Trophoblast cell (in vitro differentiated cells and primary cell): ENCODE measurements around the gene TP53BP2.

ENCODE experiments used
- DNase-seq, 2 donors: peaks; one replicate each; pipeline ENCODE4 v3.0.0-alpha.2; 2016
- H2AFZ ChIP-seq: 2 replicates; pipeline ENCODE4 v1.6.1; 2013; ENCODE audit warnings: low read length, moderate library complexity, mild to moderate bottlenecking; ENCODE audit not compliant: insufficient read depth, poor library complexity
- H2AK5ac ChIP-seq: 2 replicates; pipeline ENCODE4 v1.6.1; 2013; ENCODE audit warnings: mild to moderate bottlenecking, low read length
- H2BK120ac ChIP-seq: 2 replicates; pipeline ENCODE4 v1.6.1; 2013; ENCODE audit warnings: low read length, mild to moderate bottlenecking, moderate library complexity; ENCODE audit not compliant: insufficient read depth, poor library complexity
- H2BK12ac ChIP-seq: 2 replicates; pipeline ENCODE4 v1.6.1; 2013; ENCODE audit warnings: mild to moderate bottlenecking, low read length, moderate library complexity
- H2BK5ac ChIP-seq: 2 replicates; pipeline ENCODE4 v1.6.1; 2013; ENCODE audit warnings: low read length, low read depth, moderate library complexity, mild to moderate bottlenecking; ENCODE audit not compliant: poor library complexity
- H3K14ac ChIP-seq: 2 replicates; pipeline ENCODE4 v1.6.1; 2013; ENCODE audit warnings: mild to moderate bottlenecking, low read length
- H3K18ac ChIP-seq: 2 replicates; pipeline ENCODE4 v1.6.1; 2013; ENCODE audit warnings: mild to moderate bottlenecking, low read length
- H3K23ac ChIP-seq: 2 replicates; pipeline ENCODE4 v1.6.1; 2013; ENCODE audit warnings: low read length
- H3K27ac ChIP-seq: 2 replicates; pipeline ENCODE4 v1.5.1; 2013; ENCODE audit warnings: low read depth, mild to moderate bottlenecking, inconsistent platforms, low read length, moderate library complexity
- H3K27me3 ChIP-seq: 2 replicates; pipeline ENCODE4 v1.6.1; 2013; ENCODE audit warnings: inconsistent platforms, mild to moderate bottlenecking, low read length, moderate library complexity; ENCODE audit not compliant: insufficient read depth
- H3K36me3 ChIP-seq, 2 experiments: 1 replicate in 1 of 2; 2 replicates in 1 of 2; pipeline ENCODE4 v1.6.1; 2013; ENCODE audit warnings: low read length in 2 of 2, mild to moderate bottlenecking in 2 of 2, moderate library complexity in 1 of 2; ENCODE audit not compliant: insufficient read depth in 2 of 2, control insufficient read depth in 1 of 2
- H3K4ac ChIP-seq: 2 replicates; pipeline ENCODE4 v1.6.1; 2013; ENCODE audit warnings: low read depth, mild to moderate bottlenecking, low read length, moderate library complexity
- H3K4me1 ChIP-seq, 2 experiments: 1 replicate in 1 of 2; 2 replicates in 1 of 2; pipeline ENCODE4 v1.6.1; 2013; ENCODE audit warnings: low read length in 2 of 2, mild to moderate bottlenecking in 2 of 2, moderate library complexity in 1 of 2; ENCODE audit not compliant: insufficient read depth in 2 of 2, control insufficient read depth in 1 of 2
- H3K4me2 ChIP-seq: 2 replicates; pipeline ENCODE4 v1.6.1; 2013; ENCODE audit warnings: inconsistent platforms, mild to moderate bottlenecking, low read length, moderate library complexity
- H3K4me3 ChIP-seq: 2 replicates; pipeline ENCODE4 v1.5.1; 2013; ENCODE audit warnings: mild to moderate bottlenecking, low read depth, low read length, inconsistent platforms
- H3K79me1 ChIP-seq: one replicate; pipeline ENCODE4 v1.6.1; 2013; ENCODE audit warnings: low read length
- H3K79me2 ChIP-seq: 2 replicates; pipeline ENCODE4 v1.6.1; 2013; ENCODE audit warnings: low read length, mild to moderate bottlenecking; ENCODE audit not compliant: control insufficient read depth, insufficient read depth, poor library complexity
- H3K9ac ChIP-seq: 2 replicates; pipeline ENCODE4 v1.6.1; 2013; ENCODE audit warnings: mild to moderate bottlenecking, low read length
- H3K9me3 ChIP-seq: 2 replicates; pipeline ENCODE4 v1.6.1; 2013; ENCODE audit warnings: low read depth, mild to moderate bottlenecking, control low read depth, inconsistent platforms, low read length; ENCODE audit not compliant: insufficient read depth
- H4K12ac ChIP-seq: 2 replicates; pipeline ENCODE4 v1.6.1; 2013; ENCODE audit warnings: low read depth, mild to moderate bottlenecking, low read length, moderate library complexity
- H4K8ac ChIP-seq: 2 replicates; pipeline ENCODE4 v1.6.1; 2013; ENCODE audit warnings: low read depth, mild to moderate bottlenecking, low read length, moderate library complexity
- H4K91ac ChIP-seq: one replicate; pipeline ENCODE4 v1.6.1; 2013; ENCODE audit warnings: low read depth, mild to moderate bottlenecking, low read length, moderate library complexity
- WGBS: extraction: QIAGEN DNeasy Blood & Tissue Kit; methylation state at CpG from one replicate; pipeline ENCODE4 v1.1.7; 2013; ENCODE audit warnings: missing lambda C conversion rate; ENCODE audit not compliant: insufficient read length, insufficient coverage; ENCODE audit errors: extremely low coverage; 5-methylcytosine and 5-hydroxymethylcytosine counted together

The TP53BP2 gene

DNA sequence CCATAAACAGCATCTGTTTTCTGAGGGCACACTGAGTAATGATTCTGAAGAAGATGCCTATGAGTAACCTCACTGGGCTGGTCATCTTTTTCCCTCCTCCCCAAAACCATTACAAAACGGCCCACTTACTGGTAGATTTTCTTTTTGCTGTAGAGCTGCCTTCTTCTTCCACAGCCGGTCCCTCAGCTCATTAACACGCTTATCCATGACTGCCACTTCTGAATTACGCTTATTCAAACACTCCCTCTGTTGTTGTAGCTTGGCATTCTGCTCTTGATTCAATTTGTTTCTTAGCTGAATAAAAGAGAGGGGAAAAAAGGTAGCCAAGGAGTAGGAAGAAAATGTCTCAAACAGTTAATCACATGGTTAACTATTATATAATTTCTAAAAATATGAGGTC lies 43.1 kb downstream of the TP53BP2 start:
- Histone ChIP-seq H3K18ac (no peak overlapping the region), H3K9me3 (no peaks in the 10 kb centered on the region), H4K91ac (no peak overlapping the region), H3K36me3 (peaks cover 25 to 53% of the 10 kb centered on the region in 2 experiments), H2AK5ac (no peak overlapping the region), H4K12ac (no peak overlapping the region), H3K4ac (no peak overlapping the region), H2BK5ac (no peak overlapping the region), H3K14ac (no peak overlapping the region), H3K79me1 (no peaks in the 10 kb centered on the region), H2AFZ (no peak overlapping the region), H4K8ac (no peak overlapping the region), H3K23ac (no peak overlapping the region), H3K4me2 (no peak overlapping the region), H3K79me2 (peaks cover 2% of the 10 kb centered on the region), H2BK120ac (no peak overlapping the region), H2BK12ac (no peak overlapping the region), H3K4me1 (no peaks in the 10 kb centered on the region), H3K9ac (no peak overlapping the region), H3K27ac (no peak overlapping the region), H3K27me3 (no peaks in the 10 kb centered on the region), H3K4me3 (no peak overlapping the region)
- no CpG with 5 or more reads among the region's 4 CpGs for WGBS
- no peak for DNase-seq

DNA sequence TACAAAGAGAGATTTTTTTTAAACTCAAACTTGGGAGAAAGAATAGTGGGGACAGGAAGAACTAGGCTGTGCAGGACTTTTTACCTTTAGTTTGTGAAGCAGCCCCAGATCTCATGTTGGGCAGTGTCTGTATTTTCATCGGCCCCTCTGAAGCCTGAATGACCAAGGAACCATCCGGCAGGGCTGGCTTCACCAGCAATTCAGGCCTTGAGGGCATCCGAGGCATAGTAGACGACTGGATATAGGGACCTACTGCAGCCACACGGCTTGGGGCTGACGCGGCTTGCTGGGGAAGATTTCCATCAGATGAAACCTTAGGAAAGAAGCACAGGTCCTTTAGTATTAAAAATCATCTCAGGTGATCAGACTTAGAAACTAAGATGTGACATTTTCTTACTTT lies 43.7 kb downstream of the TP53BP2 start:
- Histone ChIP-seq H3K9ac (no peak overlapping the region), H2AFZ (no peak overlapping the region), H4K8ac (no peak overlapping the region), H4K12ac (no peak overlapping the region), H3K79me1 (no peaks in the 10 kb centered on the region), H3K36me3 (peaks cover 29 to 57% of the 10 kb centered on the region in 2 experiments), H3K23ac (no peak overlapping the region), H3K4me3 (no peak overlapping the region), H3K18ac (peak overlapping the region; percentile 75), H2AK5ac (no peak overlapping the region), H4K91ac (no peak overlapping the region), H3K14ac (no peak overlapping the region), H3K9me3 (no peaks in the 10 kb centered on the region), H2BK5ac (no peak overlapping the region), H3K27ac (no peak overlapping the region), H2BK12ac (no peak overlapping the region), H3K27me3 (no peaks in the 10 kb centered on the region), H3K79me2 (peaks cover 2% of the 10 kb centered on the region), H2BK120ac (no peak overlapping the region), H3K4ac (peak overlapping the region; percentile 36), H3K4me2 (no peak overlapping the region), H3K4me1 (no peaks in the 10 kb centered on the region)
- no CpG with 5 or more reads among the region's 7 CpGs for WGBS
- peak in 1 of 2 donors; percentile 48 for DNase-seq

DNA sequence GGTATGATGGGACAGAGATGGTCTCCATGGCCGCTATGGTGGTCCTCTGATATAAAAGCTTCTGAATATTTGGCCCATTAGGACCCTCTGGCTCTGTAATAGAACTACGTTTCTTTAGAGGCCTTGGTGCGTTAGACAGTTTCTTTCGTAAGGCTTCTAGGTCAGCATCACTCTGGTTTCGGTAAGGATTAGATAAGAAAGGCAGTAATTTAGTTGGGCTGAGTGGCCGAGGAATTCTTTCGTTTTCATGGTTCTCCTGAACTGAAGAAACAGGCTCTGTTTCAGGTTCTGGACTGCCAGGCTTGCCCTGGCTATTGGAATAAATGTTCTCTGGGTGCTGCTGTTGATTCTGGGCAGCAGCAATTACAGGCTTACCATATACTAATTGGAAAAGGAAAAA lies 49.5 kb downstream of the TP53BP2 start:
- Histone ChIP-seq H3K9me3 (no peaks in the 10 kb centered on the region), H3K4me3 (no peak overlapping the region), H2AFZ (no peak overlapping the region), H3K36me3 (peaks cover 30 to 45% of the 10 kb centered on the region in 2 experiments), H3K4me1 (no peaks in the 10 kb centered on the region), H3K27ac (no peak overlapping the region), H3K18ac (no peak overlapping the region), H3K79me1 (no peaks in the 10 kb centered on the region), H3K4me2 (no peak overlapping the region), H3K27me3 (no peaks in the 10 kb centered on the region), H4K8ac (no peak overlapping the region), H2AK5ac (no peak overlapping the region), H2BK5ac (no peak overlapping the region), H4K12ac (no peak overlapping the region), H2BK120ac (no peak overlapping the region), H3K4ac (no peak overlapping the region), H3K9ac (no peak overlapping the region), H3K23ac (no peak overlapping the region), H4K91ac (no peak overlapping the region), H3K79me2 (peaks cover 2% of the 10 kb centered on the region), H3K14ac (no peak overlapping the region), H2BK12ac (no peak overlapping the region)
- WGBS: no CpG with 5 or more reads among the region's 7 CpGs
- DNase-seq: no peak

DNA sequence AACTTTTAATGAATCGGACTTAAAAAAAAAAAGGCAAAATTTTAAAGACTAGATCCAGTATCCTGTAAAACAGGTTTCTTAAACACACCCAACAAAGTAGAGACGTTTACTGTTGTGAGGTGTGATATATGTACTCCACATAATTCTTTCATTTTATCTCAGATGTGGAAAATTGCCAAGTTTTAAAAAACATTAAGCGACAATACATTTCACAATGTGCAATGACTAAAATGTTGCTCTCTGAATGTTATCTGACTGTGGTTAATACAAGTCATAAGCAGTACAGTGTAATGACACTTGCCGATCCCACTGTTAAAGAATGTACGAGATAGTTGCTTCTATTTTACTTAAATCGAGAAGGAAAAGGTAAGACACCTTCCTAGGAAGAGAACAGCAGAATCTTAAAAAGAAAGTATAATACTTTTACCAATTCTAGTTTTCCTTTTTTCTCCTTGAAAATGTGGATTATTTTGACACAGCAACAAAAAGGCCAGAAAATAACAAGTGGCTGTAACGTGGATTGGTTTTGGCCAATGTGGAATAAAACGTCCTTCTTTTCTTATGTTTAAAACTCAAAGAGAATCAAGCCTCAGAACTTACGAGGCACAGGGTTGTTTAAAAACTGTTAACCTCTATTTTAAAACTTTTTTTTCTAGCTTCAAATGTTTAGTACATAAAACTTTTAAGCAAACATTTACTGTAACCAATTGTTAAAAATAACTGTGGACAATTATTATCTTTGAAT lies 51.4 kb downstream of the TP53BP2 start:
- Histone ChIP-seq H2AFZ (no peak overlapping the region), H3K4me1 (no peaks in the 10 kb centered on the region), H2BK5ac (no peak overlapping the region), H3K36me3 (peaks cover 32 to 40% of the 10 kb centered on the region in 2 experiments), H2BK120ac (no peak overlapping the region), H3K9me3 (no peaks in the 10 kb centered on the region), H3K4me3 (no peak overlapping the region), H4K8ac (no peak overlapping the region), H4K12ac (no peak overlapping the region), H4K91ac (no peak overlapping the region), H3K27ac (no peak overlapping the region), H3K27me3 (no peaks in the 10 kb centered on the region), H2BK12ac (no peak overlapping the region), H3K79me1 (no peaks in the 10 kb centered on the region), H3K9ac (no peak overlapping the region), H3K18ac (no peak overlapping the region), H3K4ac (no peak overlapping the region), H3K4me2 (no peak overlapping the region), H3K23ac (no peak overlapping the region), H2AK5ac (no peak overlapping the region), H3K79me2 (peaks cover 2% of the 10 kb centered on the region), H3K14ac (no peak overlapping the region)
- no CpG with 5 or more reads among the region's 9 CpGs for WGBS
- DNase-seq: no peak
